GM12891 (cell line): ENCODE results near the gene ZNF438.

Experiments
- PAX5 ChIP-seq: IDR thresholded peaks from 2 replicates; pipeline ENCODE4 v1.6.1; 2011; ENCODE audit warnings: low read length, moderate library complexity, mild to moderate bottlenecking; ENCODE audit not compliant: insufficient read depth, severe bottlenecking
- POLR2A ChIP-seq: IDR thresholded peaks from 2 replicates; pipeline ENCODE4 v1.6.1; 2011; ENCODE audit warnings: low read depth, low read length, control low read depth
- POLR2AphosphoS5 ChIP-seq: IDR thresholded peaks from 2 replicates; pipeline ENCODE4 v1.6.1; 2011; ENCODE audit warnings: low read depth, low read length, control low read depth
- SPI1 ChIP-seq: IDR thresholded peaks from 2 replicates; pipeline ENCODE4 v1.6.1; 2011; ENCODE audit warnings: low read depth, low read length, control low read depth
- TAF1 ChIP-seq: IDR thresholded peaks from 2 replicates; pipeline ENCODE4 v1.6.1; 2011; ENCODE audit warnings: low read depth, low read length, control low read depth

DNA sequence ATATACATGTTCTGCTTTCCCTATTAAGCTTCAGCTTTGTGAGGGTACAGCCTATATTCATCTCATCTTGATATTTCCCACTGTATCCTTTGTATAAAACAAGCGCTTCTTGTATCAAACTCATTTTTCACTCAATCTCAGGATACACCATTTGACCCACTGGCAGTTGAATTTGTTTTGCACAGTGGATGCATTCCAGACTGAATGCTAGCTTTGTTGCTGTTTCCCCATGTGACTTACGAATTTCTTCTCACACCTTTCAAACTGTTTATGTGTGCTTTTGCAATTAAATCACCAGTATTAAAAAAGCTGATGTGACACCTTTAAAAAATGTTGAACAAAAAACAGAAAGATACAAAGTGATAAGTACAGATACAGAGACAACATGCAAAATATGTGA is 180.9 kb downstream of the ZNF438 start:
- TF ChIP-seq POLR2AphosphoS5: no peak
- TF ChIP-seq POLR2A: no peak
- no peak for TF ChIP-seq TAF1
- no peak for TF ChIP-seq SPI1
- no peak for TF ChIP-seq PAX5
